NCI-H82 treated with DMSO at 0.1 percent for 48 hours (cell line): Measurements from ENCODE around the gene SLC6A16.
"Not testable (repeated sequence)": the region's sequence is repeated elsewhere in the genome, so short reads cannot be mapped to it uniquely, and the experiment has no call there.

Source experiments
- DNase-seq: peaks from one replicate; lab custom pipeline; 2025; ENCODE audit not compliant: unreplicated experiment; lab: John Stamatoyannopoulos, UW

The SLC6A16 gene

GRCh38 chr19:49282184-49282583 lies 42.8 kb downstream of the SLC6A16 start:
- no peak for DNase-seq

DNA sequence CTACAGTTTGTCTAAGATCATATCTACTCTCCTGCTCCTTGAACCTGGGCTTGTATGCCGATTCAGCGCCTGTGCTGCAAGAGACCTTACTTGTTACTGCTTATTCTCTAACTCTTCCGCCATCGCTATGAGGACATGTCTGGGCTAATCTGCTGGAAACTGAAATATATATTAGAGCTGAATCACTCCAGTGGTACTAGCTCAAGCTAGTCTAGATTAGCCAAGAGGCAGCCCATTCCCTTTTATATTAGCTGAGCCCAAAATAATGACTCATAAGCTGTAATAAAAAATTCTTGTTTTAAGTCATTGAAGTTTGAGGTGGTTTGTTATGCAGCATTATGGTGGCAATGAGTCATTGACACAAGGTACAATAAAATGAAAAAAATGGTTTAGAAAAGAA lies 52.8 kb downstream of the SLC6A16 start:
- DNase-seq, result no peak

- DNase-seq, result no peak
Observed at GRCh38 chr19:49271080-49271753, 53.8 kb downstream of the SLC6A16 start.

DNA sequence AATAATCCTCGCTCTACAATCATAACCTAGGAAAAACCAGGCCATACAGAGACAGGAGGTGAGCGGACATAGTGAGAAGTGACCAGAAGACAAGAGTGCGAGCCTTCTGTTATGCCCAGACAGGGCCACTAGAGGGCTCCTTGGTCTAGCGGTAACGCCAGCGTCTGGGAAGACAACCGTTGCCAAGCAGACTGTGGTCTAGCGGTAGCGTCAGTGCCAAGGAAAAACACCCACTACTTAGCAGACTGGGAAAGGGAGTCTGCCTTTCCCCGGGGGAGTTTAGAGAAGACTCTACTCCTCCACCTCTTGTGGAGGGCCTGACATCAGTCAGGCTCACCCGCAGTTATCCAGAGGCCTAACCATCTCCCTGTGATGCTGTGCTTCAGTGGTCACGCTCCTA lies 58.6 kb downstream of the SLC6A16 start:
- not testable (repeated sequence) for DNase-seq

GRCh38 chr19:49264258-49264657 lies 60.7 kb downstream of the SLC6A16 start:
- no peak for DNase-seq

DNA sequence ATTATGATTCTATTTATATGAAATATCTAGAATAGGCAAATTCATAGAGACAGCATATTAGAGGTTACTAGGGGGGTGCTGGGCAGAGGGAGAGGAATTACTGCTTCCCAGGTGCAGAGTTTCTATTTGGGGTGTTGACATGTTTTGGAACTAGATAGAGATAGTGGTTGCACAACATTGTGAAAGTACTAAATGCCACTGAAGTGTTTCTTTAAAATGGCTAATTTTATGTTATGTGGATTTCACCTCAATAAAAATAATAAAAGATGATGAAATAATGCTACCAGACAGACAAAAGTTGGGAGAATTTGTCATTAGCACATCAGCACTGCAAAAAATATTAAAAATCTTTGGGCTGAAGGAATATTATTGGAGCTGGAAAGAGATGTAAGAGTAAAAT lies 63.4 kb downstream of the SLC6A16 start:
- DNase-seq, result no peak

GRCh38 chr19:49256691-49257090 lies 68.3 kb downstream of the SLC6A16 start:
- DNase-seq, result no peak

DNA sequence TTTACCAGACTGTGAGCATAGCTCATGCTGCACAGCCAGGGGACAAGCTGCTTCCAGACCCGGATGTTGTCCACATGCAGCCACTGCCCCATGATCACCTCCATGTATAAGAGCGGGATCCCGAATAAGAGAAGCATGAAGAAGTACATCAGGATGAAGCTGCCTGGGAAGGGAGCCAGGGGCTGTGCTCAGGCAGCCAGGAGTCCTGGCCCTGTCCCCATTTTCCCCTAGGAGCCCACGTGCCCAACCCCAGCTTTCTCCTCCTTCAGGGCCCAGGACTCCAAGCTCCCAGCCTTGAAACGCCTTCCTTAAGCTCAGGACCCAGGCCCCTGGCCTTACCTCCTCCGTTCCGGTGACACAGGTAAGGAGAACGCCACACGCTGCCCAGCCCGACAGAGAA lies 69.3 kb downstream of the SLC6A16 start:
- DNase-seq, result no peak

- DNase-seq, result no peak
Observed at GRCh38 chr19:49249933-49250332, 75.1 kb downstream of the SLC6A16 start.

- DNase-seq, result no peak
Observed at GRCh38 chr19:49247676-49248075, 77.3 kb downstream of the SLC6A16 start.

DNA sequence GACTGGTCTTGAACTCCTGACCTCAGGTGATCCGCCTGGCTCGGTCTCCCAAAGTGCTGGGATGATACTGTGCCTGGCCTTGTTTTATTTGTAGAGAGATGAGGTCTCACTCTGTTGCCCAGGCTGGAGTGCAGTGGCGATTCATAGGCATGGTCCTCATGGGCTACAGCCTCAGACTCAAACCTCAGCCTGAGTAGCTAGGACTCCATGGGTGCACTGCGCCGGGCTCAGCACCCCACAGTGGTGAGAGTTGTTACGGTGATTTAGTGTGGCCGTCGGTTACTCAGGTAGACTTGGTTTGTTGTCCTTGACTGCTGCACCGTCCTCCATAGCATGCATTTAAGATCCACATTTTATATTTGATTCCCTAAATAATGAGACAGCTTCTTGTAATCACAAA lies 80.7 kb downstream of the SLC6A16 start:
- no peak for DNase-seq

DNA sequence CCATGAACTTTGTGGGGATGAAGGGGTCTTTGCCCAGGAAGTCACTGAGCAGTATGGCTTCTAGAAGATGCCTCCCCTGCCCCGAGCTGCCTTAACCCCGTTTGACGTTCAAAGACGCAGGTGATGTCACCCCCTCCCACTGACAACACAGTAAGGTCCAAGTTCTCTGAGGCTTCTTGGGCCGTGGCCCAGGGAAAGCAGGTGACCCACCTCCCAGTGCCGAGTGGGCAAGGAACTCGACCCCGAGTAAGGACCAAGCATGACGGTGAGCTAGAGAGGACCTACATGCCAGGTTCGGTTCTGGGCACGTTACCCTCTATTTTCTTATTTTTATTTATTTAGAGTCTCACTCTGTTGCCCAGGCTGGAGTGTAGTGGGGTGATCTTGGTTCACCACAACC lies 81.3 kb downstream of the SLC6A16 start:
- DNase-seq, result no peak

GRCh38 chr19:49243129-49243528 lies 81.9 kb downstream of the SLC6A16 start:
- no peak for DNase-seq

- no peak for DNase-seq
Observed at GRCh38 chr19:49241769-49242168, 83.2 kb downstream of the SLC6A16 start.
